OCI-LY3 (cell line): ENCODE data around the gene TMEM26.
"Not testable (repeated sequence)": the region's sequence is repeated elsewhere in the genome, so short reads cannot be mapped to it uniquely, and the experiment has no call there.

Experiments used
- H2AFZ ChIP-seq: fragments of 200-600, 300-600 bp; shearing (Covaris generic); 2 replicates; pipeline ENCODE4 v1.6.0; 2014; ENCODE audit warnings: antibody characterized with exemption, low read depth, low read length
- H3K27ac ChIP-seq: fragments of 200-600, 300-600 bp; sonication (generic); 2 replicates; pipeline ENCODE4 v1.5.1; 2014; ENCODE audit warnings: mild to moderate bottlenecking, low read length, moderate library complexity, mixed read lengths
- H3K27me3 ChIP-seq: fragments of 200-600, 300-600 bp; sonication (generic); 2 replicates; pipeline ENCODE4 v1.6.1; 2014; ENCODE audit warnings: low read depth, low read length, mixed read lengths
- H3K36me3 ChIP-seq: fragments of 200-600, 300-600 bp; sonication (generic); replicated peaks from 2 replicates; pipeline ENCODE3; 2014; ENCODE audit warnings: low read depth, low read length, mixed read lengths
- H3K4me1 ChIP-seq: fragments of 300-600, 200-600 bp; sonication (generic); 2 replicates; pipeline ENCODE4 v1.6.1; 2014; ENCODE audit warnings: low read length, mixed read lengths
- H3K4me2 ChIP-seq: fragments of 200-600, 300-600 bp; sonication (generic); 2 replicates; pipeline ENCODE4 v1.6.1; 2014; ENCODE audit warnings: low read length, mixed read lengths
- H3K4me3 ChIP-seq: fragments of 300-600, 200-600 bp; sonication (generic); 2 replicates; pipeline ENCODE4 v1.5.1; 2014; ENCODE audit warnings: antibody characterized with exemption, mild to moderate bottlenecking, low read length, moderate library complexity
- H3K79me2 ChIP-seq: fragments of 300-600, 200-600 bp; shearing (Covaris generic); 2 replicates; pipeline ENCODE4 v1.6.1; 2014; ENCODE audit warnings: mild to moderate bottlenecking, low read length, mixed read lengths
- H3K9ac ChIP-seq: fragments of 300-600, 200-600 bp; shearing (Covaris generic); 2 replicates; pipeline ENCODE4 v1.6.0; 2014; ENCODE audit warnings: mild to moderate bottlenecking, low read length, moderate library complexity
- H3K9me3 ChIP-seq: fragments of 200-600, 300-600 bp; shearing (Covaris generic); 2 replicates; pipeline ENCODE4 v1.6.1; 2014; ENCODE audit warnings: low read length, mixed read lengths; ENCODE audit not compliant: insufficient read depth
- H4K20me1 ChIP-seq: fragments of 200-600, 300-600 bp; sonication (generic); 2 replicates; pipeline ENCODE4 v1.6.1; 2016; ENCODE audit warnings: low read length, mixed read lengths; ENCODE audit not compliant: insufficient read depth
- CTCF ChIP-seq: fragments of 200-600, 300-600 bp; sonication (generic); IDR thresholded peaks from 2 replicates; pipeline ENCODE4 v1.5.1; 2014; ENCODE audit warnings: antibody characterized with exemption, low read length, low read depth
- EZH2phosphoT487 ChIP-seq: fragments of 200-600 bp; shearing (Covaris generic); IDR thresholded peaks from 2 replicates; pipeline ENCODE4 v1.6.1; 2018; ENCODE audit warnings: antibody characterized with exemption, mixed run types, low read depth

Gene TMEM26

GRCh38 chr10:61390851-61391250 lies 62.3 kb downstream of the TMEM26 start:
- Histone ChIP-seq H3K4me1 (peaks cover 24% of the 10 kb centered on the region), H3K9me3 (no peaks in the 10 kb centered on the region), H3K9ac (peak overlapping the region; percentile 17; the same call in 1 of the 2 replicates)

GRCh38 chr10:61389887-61390286 lies 63.3 kb downstream of the TMEM26 start:
- TF ChIP-seq EZH2phosphoT487 (no peak), CTCF (no peak)
- H3K27ac ChIP-seq = no peak overlapping the region
- peaks cover 18% of the 10 kb centered on the region for H3K4me1 ChIP-seq
- no peaks in the 10 kb centered on the region for H3K36me3 ChIP-seq
- no peaks in the 10 kb centered on the region for H3K9me3 ChIP-seq
- no peak overlapping the region for H3K4me2 ChIP-seq
- no peak overlapping the region for H2AFZ ChIP-seq
- H3K27me3 ChIP-seq = no peaks in the 10 kb centered on the region
- no peaks in the 10 kb centered on the region for H3K79me2 ChIP-seq
- no peak overlapping the region for H3K9ac ChIP-seq
- no peak overlapping the region for H3K4me3 ChIP-seq
- no peaks in the 10 kb centered on the region for H4K20me1 ChIP-seq

More at GRCh38 chr10:61390851-61391250, 62.3 kb downstream of the TMEM26 start:
- TF ChIP-seq EZH2phosphoT487 = no peak
- no peak for TF ChIP-seq CTCF
- H4K20me1 ChIP-seq = no peaks in the 10 kb centered on the region
- H3K27me3 ChIP-seq = no peaks in the 10 kb centered on the region
- H3K27ac ChIP-seq = peak overlapping the region; percentile 28
- H3K79me2 ChIP-seq = no peaks in the 10 kb centered on the region
- H2AFZ ChIP-seq = no peak overlapping the region
- peak overlapping the region; percentile 55 for H3K4me2 ChIP-seq
- H3K36me3 ChIP-seq = no peaks in the 10 kb centered on the region
- H3K4me3 ChIP-seq = peak overlapping the region; percentile 23

DNA sequence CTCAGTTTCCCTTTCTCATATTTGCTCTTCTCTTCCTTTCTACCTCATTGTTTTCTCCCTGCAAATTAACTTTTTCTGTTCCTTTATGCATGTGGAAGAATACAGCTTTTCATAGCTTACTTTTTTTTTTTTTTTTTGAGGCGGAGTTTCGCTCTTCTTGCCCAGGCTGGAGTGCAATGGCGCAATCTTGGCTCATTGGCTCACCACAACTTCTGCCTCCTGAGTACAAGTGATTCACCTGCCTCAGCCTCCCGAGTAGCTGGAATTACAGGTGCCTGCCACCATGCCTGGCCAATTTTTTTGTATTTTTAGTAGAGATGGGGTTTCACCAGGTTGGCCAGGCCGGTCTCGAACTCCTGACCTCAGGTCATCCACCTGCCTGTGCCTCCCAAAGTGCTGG lies 64.2 kb downstream of the TMEM26 start:
- H4K20me1 ChIP-seq, H3K9ac ChIP-seq, H3K4me3 ChIP-seq, H3K4me2 ChIP-seq, H3K79me2 ChIP-seq, H3K36me3 ChIP-seq, H2AFZ ChIP-seq, H3K9me3 ChIP-seq, H3K27me3 ChIP-seq, H3K27ac ChIP-seq: not testable (repeated sequence)
- H3K4me1 ChIP-seq = peaks cover 18% of the 10 kb centered on the region

GRCh38 chr10:61385231-61386001 lies 67.8 kb downstream of the TMEM26 start:
- Histone ChIP-seq H3K36me3 (no peaks in the 10 kb centered on the region), H3K4me3 (no peak overlapping the region), H2AFZ (no peak overlapping the region), H3K9me3 (no peaks in the 10 kb centered on the region), H3K27me3 (no peaks in the 10 kb centered on the region), H4K20me1 (no peaks in the 10 kb centered on the region), H3K27ac (no peak overlapping the region), H3K79me2 (no peaks in the 10 kb centered on the region), H3K9ac (no peak overlapping the region), H3K4me2 (no peak overlapping the region), H3K4me1 (peaks cover 8% of the 10 kb centered on the region)
- TF ChIP-seq CTCF (no peak), EZH2phosphoT487 (no peak)

- H3K36me3 ChIP-seq, H3K27me3 ChIP-seq, H3K9ac ChIP-seq, H3K27ac ChIP-seq, H3K4me3 ChIP-seq, H3K4me2 ChIP-seq, H4K20me1 ChIP-seq, H3K9me3 ChIP-seq, H3K4me1 ChIP-seq, H2AFZ ChIP-seq, H3K79me2 ChIP-seq: not testable (repeated sequence)
These were observed 72.0 kb downstream of the TMEM26 start for GRCh38 chr10:61381153-61381552.
